OCI-LY3 (cell line): ENCODE data around the gene GIT2.

Source experiments
- EZH2phosphoT487 ChIP-seq: fragments of 200-600 bp; shearing (Covaris generic); IDR thresholded peaks from 2 replicates; pipeline ENCODE4 v1.6.1; 2018; ENCODE audit warnings: antibody characterized with exemption, mixed run types, low read depth
- TF ChIP-seq, protein P1 (sequence below): fragments of 200-600, 300-600 bp; sonication (generic); IDR thresholded peaks from 2 replicates; pipeline ENCODE4 v1.5.1; 2014; ENCODE audit warnings: antibody characterized with exemption, low read length, low read depth

DNA sequence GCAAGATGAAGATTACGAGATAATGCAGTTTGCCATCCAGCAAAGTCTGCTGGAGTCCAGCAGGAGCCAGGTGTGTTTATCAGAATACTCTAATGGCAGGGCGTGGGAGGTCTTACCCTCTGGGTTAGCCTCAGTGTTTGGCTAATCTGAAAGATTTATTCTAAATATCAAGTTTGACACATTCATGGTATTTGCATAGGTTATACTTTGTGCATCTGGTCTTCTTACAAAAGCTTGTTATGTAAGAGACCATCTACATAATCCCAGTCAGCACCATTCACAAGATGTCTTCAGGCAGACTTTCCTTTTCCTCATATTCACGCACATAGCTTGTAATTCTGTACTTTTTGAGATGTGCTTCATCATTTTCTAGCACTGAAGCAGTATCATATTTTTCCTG lies 37.7 kb upstream of the GIT2 start:
- TF ChIP-seq, protein P1, sequence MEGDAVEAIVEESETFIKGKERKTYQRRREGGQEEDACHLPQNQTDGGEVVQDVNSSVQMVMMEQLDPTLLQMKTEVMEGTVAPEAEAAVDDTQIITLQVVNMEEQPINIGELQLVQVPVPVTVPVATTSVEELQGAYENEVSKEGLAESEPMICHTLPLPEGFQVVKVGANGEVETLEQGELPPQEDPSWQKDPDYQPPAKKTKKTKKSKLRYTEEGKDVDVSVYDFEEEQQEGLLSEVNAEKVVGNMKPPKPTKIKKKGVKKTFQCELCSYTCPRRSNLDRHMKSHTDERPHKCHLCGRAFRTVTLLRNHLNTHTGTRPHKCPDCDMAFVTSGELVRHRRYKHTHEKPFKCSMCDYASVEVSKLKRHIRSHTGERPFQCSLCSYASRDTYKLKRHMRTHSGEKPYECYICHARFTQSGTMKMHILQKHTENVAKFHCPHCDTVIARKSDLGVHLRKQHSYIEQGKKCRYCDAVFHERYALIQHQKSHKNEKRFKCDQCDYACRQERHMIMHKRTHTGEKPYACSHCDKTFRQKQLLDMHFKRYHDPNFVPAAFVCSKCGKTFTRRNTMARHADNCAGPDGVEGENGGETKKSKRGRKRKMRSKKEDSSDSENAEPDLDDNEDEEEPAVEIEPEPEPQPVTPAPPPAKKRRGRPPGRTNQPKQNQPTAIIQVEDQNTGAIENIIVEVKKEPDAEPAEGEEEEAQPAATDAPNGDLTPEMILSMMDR: no peak
- no peak for TF ChIP-seq EZH2phosphoT487
